GM19025 (cell line): ENCODE measurements around the gene RCBTB1.

Experiments used
- ATAC-seq: cut with Tn5 transposase; IDR thresholded peaks from one replicate; pipeline ENCODE4 v1.9.1; 2021; ENCODE audit warnings: mild to moderate bottlenecking, low read depth, moderate library complexity; ENCODE audit not compliant: unreplicated experiment

RCBTB1 gene

GRCh38 chr13:49563516-49563915, 21.8 kb downstream of the RCBTB1 start:
- ATAC-seq = no peak

DNA sequence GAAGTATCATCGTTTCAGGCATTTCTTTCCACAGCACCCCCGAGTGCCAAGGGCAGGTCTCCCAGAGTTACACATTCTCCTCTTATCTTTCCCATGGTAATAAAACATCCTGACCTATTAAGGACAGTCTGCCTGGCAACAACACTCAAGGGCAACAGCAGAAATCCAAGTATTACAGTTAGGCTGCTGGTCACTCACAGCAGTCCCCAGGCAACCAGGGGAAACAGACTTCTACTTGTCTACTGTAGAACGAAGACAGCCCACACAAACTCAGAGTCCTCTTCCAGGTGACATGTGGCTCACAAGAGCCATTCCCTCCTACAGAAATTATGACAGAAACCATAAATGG, 24.3 kb downstream of the RCBTB1 start:
- no peak for ATAC-seq

GRCh38 chr13:49560270-49561061, 24.9 kb downstream of the RCBTB1 start:
- ATAC-seq = no peak

- no peak for ATAC-seq
Observed at GRCh38 chr13:49559006-49559405, 26.4 kb downstream of the RCBTB1 start.

GRCh38 chr13:49554387-49554786, 31.0 kb downstream of the RCBTB1 start:
- no peak for ATAC-seq

DNA sequence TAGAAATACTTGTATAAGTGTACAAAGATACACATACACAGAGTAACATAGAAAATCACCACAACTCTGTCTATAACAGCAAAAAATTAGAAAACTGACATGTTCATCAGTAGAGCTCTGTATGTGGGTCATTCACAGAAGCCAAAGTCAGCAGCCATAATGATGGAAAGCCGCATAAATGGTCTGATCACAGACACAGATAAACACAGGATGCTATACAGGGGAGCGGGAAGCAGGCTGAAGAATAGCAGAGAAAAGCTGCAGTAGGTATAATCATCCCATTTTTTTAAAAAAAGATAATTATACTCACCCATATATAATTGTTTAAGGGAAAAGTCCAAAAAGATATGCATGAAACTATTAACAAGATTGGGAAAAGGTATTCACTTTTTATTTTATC, 31.5 kb downstream of the RCBTB1 start:
- ATAC-seq = no peak

DNA sequence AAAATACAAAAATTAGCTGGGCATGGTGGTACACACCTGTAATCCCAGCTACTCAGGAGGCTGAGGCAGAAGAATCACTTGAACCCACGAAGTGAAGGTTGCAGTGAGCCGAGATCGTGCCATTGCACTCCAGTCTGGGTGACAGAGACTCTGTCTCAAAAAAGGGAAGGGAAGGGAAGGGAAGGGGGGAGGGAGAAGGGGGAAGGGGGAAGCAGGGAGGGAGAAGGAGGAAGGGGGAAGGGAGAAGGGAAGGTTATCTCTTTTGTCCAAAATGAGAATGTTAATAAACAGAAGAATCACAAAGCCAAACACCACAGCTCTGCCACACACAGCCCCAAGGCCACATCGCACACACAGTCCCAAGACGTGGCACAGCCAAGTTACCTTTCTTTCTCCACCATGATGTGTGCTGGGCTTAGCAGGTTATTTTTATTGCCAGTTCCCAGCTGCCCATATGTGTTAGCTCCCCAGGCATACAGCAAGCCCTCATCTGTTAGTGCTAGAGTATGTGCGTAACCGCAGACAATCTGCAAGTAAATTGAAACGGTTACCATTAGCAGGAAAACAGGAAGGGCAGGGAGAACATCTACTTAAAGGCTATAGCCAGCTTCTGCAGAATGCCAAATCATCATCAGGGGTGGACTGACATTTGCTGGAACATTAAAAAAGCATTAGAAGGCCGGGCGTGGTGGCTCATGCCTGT, 34.3 kb downstream of the RCBTB1 start:
- ATAC-seq = no peak

GRCh38 chr13:49549289-49549688, 36.1 kb downstream of the RCBTB1 start:
- no peak for ATAC-seq

DNA sequence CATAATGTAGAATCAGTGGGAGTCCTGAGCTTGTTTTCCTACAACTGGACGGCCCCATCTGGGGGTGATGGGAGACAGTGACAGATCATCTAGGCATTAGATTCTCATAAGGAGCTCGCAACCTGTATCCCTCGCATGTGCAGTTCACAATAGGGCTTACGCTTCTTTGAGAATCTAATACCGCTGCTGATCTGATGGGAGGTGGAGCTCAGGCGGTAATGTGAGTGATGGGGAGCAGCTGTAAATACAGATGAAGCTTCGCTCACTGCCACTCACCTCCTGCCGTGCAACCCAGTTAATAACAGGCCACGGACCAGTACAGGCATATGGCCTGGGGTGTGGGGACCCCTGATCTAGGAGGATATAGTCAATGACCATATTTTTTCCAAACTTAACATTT, 38.8 kb downstream of the RCBTB1 start:
- no peak for ATAC-seq

DNA sequence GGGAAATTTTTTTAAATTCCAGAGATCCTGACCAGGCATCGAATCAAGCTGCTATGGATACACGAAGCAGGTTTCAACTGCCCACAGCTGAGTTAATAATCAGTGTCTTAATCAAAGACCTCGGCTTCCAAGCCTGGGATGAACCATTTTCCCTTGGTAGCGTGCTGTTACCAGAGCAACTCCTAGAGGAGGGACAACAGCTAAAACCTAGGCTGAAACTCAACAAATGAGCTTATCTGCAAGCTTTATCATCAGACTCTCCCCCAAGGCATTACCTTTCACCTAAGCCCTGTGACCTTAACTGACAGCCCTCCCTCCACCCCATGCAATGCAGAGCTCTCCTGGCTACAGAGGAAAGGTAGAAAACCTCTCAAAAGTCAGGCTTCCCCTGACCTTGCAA, 39.7 kb downstream of the RCBTB1 start:
- ATAC-seq = no peak

DNA sequence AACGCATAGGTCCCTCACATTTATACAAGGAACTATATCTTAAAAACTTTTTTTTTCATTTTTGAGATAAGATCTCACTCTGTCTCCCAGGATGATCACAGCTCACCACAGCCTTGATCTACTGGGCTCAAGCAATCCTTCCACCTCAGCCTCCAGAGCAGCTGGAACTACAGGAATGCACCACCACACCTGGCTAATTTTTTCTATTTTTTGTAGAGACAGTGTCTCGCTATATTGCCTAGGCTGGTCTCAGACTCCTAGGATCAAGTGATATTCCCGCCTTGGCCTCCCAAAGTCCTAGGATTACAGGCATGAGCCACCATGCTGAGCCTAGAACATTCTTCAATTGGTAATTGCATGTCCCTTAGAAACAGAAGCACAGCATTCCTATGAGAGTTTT, 41.7 kb downstream of the RCBTB1 start:
- ATAC-seq = no peak

DNA sequence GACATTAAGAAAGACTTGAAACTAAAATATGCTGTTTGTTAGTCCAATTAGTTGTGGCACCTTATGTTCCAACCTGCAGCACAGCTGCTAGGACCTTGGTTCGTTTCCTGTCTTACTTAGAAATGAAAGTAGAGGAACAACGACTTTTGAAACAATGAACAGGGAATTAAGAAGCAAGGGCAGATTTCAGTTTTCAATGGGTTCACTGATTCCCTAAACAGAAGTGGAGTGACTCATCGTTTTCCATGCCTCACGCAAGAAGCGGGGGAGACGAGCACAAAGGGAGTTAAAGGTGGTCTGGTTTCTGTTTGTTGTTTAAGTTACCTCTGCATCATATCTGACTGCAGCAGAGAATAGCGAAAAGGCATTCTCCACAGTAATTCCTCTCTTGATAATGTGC, 44.8 kb downstream of the RCBTB1 start:
- no peak for ATAC-seq

DNA sequence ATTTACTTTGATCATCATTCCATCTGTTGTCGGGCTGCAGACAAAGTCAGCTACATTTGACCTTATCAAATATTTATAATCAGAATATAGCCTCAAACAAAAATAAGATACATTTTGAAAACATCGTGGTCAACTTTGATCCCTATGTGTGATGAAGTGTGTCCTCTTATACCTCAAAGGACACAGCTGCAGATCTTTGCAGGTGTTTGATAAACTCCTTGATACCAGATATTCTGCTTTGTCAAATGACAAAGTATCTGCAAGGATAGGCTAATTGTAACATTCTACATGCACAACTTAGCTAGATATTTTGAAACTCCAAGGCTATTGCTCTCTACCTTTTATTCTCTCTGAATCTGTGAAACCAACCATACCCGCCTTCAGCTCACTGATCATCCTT, 45.6 kb downstream of the RCBTB1 start:
- ATAC-seq = no peak

GRCh38 chr13:49539313-49539712, 46.0 kb downstream of the RCBTB1 start:
- ATAC-seq = no peak

DNA sequence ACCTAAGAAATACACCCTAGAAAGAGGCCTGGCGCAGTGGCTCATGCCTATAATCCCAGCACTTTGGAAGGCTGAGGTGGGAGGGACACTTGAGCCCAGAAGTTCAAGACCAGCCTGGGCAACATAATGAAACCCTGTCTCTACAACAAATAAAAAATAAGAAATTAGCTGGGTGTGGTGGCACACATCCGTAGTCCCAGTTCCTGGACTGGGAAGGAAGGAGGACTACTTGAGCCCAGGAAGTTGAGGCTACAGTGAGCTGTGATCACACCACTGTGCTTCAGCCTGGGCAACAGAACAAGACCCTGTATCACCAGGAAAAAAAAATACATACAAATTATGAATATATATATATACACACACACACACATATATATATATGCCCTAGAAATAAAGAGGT, 47.0 kb downstream of the RCBTB1 start:
- ATAC-seq = no peak

GRCh38 chr13:49536144-49536873, 49.0 kb downstream of the RCBTB1 start:
- no peak for ATAC-seq

- no peak for ATAC-seq
Observed at GRCh38 chr13:49533591-49534269, 51.6 kb downstream of the RCBTB1 start.

GRCh38 chr13:49533011-49533410, 52.3 kb downstream of the RCBTB1 start:
- no peak for ATAC-seq

GRCh38 chr13:49532593-49532992, 52.8 kb downstream of the RCBTB1 start:
- no peak for ATAC-seq

- no peak for ATAC-seq
Observed at GRCh38 chr13:49530457-49530856, 54.9 kb downstream of the RCBTB1 start.

- no peak for ATAC-seq
Observed at GRCh38 chr13:49528161-49528560, 57.2 kb downstream of the RCBTB1 start.
